Measurements from ENCODE around the gene TMEM98.
A peak's percentile ranks its signal among the peaks of the same experiment; 100 is the strongest.
"Not testable (repeated sequence)": the region's sequence is repeated elsewhere in the genome, so short reads cannot be mapped to it uniquely, and the experiment has no call there.

The TMEM98 gene

GRCh38 chr17:32927724-32928585 lies at the start of gene TMEM98:
Gene TMEM98, plus strand, starts transcription at chr17:32928153. Its CDS starts 3,376 bp downstream, at chr17:32931529.
- DNase-seq: peak; percentile 40

DNA sequence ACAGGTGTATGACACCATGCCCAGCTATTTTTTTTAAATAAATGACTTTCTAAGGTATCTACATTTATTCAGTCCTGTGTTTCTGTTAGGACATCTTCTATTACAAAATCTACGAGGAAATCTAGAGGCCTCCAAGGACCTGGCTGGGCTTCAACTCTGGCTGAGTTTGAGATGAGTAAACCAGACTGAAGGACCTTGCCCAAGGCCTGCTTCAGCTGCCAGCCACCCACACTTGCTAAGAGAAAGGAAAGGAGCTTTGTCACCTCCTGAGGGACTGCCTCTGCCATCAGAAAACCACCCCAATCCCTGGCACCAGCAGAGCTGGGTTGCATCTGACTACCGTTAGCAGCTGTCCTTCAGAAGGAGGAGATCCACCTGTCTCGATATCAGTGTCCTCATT lies 49.7 kb upstream of the TMEM98 start:
- DNase-seq: no peak

GRCh38 chr17:32879134-32879533 lies 48.8 kb upstream of the TMEM98 start:
- DNase-seq: no peak

DNA sequence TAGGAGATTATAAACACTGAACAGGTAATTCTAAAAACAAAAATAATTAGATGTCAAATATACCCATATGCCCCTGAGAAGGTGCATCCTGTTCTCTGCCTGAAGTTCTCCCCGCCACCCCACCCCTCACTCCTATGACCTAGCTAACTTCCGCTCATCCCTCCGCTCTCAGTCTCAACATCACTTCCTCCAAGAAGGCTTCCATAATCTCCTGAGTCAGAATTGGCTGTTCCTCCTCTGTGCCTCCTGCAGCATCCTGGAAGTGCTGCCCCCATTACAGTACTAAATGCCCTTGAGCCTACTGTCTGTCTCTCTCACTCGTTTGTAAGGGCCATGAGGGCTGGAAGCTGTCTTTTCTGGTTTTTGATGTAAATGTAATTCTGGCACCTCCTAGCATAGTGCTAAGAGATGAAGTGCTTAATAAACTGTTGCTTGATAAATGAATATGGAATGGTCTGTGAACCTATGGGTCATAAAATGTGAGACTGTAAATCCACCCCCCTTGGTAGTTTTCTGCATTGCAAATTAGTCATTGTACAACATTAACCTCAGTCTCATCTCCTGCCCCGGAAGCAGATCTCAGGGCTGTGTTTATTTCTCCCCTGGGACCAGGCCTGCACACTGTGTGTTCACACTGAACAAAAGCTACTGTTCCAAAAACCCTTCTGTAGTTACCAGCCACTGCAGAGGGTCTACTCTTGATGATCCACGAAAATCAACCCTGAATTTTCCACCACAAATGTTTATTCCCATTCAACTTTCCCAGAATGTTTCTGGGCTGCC lies 47.1 kb upstream of the TMEM98 start:
- peak; percentile 32 for DNase-seq

- no peak for DNase-seq
These were observed 45.9 kb upstream of the TMEM98 start for GRCh38 chr17:32882029-32882428.

DNA sequence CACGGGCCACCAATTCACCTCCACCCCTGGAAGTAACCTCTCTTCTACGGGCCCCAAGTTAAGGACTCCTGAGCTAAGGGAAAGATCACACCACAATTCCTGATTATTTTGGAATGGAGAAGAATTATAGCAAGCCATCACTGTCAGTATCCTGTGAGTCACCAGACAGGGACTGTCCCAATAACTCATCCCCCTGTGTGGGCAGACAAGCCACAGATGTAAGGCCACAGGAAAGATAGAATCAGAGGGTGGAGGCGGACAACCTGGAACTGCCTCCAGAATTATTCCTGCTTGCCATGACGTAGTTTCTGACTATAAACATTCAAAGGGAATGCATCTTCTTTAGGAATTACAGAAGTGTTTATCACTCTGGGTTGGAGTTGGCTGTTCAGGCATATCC lies 45.2 kb upstream of the TMEM98 start:
- no peak for DNase-seq

DNA sequence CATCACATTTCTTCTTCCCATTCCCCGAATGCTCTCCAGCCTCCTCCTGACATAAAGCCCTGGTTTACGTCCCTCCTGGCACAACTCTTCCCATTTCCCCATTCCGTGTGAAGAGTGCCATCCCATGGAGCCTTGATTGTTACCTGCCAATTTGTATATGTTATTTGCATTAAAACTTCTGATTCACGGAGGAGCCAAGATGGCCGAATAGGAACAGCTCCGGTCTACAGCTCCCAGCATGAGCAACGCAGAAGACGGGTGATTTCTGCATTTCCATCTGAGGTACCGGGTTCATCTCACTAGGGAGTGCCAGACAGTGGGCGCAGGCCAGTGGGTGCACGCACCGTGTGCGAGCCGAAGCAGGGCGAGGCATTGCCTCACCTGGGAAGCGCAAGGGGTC lies 41.0 kb upstream of the TMEM98 start:
- not testable (repeated sequence) for DNase-seq

GRCh38 chr17:32887410-32887809 lies 40.5 kb upstream of the TMEM98 start:
- not testable (repeated sequence) for DNase-seq

DNA sequence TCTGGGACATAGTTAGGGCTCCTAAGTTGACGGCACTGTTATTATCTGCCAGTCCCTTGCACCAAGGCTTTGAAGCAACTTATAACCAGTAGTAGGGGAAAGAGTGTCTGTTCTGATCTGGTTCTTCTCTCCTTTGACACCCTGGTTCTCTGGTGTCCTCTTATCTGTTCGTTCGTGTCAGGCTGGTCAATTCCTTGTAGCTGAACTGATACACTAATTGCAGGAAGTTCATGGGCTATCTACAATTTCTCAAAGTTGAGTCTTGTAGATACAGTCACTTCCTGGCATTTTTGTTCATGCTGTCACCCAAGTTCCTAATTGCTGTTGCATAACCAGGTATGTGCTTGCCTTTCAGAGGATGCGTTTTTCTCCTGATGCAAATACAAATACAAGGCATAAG lies 33.7 kb upstream of the TMEM98 start:
- no peak for DNase-seq

- no peak for DNase-seq
These were observed 31.2 kb upstream of the TMEM98 start for GRCh38 chr17:32896647-32897258.

DNA sequence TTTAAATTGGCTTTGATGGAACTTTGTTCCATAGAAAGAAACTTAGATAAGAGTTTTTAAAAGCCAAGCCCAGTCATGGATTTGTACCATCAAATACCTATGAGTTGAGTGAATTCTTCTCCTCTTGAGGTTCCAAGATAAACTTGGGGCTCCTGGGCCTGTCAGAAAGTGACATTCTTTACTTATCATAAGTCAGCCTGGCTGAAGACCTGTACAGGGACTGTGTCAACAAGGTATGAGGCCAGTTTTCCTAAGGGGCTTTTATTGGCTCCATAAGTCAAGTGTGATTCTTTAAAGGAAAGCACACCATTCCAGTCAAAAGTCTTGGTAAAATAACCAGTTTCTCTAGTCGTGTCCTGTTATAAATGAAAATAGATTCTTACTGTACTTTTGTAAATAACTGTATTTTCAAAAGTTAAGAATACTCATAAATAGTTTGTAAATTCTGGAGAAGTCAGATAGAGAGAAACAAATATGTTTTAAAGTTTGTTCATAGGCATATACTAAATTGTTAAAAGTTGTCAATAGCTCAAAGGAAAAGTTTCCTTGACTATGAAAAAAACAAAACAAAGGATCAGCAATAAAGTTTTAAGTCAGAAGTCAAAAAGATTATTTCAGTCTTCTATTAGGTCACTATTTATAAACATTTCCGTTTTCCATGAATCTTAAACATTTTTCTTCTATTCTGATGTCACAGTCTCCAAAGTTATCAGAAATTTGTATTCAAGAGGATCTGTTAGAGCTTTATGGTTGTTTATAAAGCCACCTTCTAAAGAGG lies 28.5 kb upstream of the TMEM98 start:
- DNase-seq: no peak

DNA sequence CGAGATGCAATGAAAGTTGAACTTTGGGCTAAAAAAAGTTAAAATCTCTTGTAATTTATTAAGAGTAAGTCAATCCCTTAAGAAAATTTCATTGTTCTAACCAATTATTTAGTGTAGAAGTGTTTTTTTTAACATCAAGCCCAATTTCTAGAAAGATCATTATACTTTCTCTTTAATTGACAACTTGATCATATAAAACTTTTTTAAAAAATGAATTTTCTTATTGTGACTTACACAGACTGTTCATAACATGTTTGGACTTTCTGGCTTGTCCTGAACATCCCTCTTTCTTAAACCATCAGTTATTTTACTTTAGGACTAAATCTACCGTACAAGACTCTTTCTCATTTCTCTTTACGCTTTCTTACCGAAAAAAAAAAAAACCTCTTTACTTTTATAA lies 26.2 kb upstream of the TMEM98 start:
- DNase-seq: no peak

DNA sequence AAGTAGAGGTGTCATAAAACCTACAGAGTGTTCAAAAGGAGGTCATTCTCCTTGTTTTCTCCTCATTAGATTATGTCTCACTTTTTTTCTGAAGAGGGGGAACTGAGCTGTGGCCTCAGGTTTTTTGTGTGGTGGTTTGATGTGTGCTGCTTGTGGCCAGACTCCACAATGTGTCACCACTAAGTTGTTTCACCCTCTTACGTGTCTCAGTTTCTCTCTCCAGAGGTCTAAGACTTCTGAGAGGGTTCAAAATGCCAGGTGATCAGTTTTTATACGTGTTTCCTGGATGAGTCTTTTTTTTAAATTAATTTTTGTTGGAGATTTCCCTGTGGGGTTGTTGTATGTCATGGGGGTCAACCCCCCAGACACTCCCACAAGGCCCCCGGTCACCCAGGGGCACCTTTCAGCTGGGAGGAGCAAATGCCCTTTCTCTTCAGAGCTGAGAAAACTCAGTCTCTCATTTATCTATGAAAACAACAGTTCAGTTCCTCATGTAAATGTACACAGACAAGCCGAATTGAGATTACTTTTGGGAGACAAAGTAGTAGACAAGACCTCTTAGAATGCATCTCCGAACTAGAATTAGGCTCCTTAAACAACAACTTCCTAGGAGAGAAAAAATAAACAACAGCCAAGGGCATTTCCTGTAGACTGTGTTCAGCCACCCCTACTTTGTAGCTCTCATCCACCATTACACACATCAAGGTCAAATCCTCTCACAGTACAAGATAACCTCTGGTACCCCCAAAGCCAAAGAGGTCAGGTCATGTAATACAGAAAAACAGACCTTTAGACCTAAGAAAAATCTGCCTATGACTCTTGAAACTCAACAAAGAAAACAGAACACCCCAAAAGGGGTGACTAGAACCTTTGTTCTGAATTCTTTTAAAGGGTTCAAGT lies 23.9 kb upstream of the TMEM98 start:
- DNase-seq: no peak

DNA sequence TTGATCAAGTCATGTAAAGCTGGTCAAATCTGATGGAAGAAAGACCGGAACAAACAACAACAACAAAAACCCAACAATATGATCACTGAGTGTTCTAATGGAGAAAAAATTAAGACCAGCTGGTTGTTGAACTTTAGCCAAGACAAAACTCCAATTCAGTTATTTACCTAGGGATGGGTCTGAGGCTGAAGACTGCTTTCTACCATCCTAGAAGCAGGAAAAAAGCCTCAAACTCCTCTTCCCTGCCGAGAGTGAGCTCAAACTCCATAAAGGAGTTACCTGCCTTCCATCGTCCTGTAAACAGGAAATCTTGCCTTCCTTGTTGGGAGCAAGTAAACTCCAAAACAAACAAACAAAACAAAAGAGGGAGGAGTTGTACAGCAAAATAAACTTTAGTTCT lies 23.1 kb upstream of the TMEM98 start:
- DNase-seq: no peak

DNA sequence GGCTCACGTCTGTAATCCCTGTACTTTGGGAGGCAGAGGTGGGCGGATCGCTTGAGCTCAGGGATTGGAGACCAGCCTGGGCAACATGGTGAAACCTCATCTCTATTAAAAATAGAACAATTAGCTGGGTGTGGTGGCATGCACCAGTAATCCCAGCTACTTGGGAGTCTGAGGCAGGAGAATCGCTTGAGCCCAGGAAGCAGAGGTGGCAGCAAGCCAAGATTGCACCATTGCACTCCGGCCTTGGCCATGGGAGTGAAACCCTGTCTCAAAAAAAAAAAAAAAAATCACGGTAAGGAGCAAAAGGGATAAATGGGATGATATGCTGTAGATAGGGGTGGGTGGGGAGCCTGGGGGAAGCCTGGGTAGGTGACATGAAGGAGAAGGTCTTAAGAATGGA lies 20.4 kb upstream of the TMEM98 start:
- no peak for DNase-seq

DNA sequence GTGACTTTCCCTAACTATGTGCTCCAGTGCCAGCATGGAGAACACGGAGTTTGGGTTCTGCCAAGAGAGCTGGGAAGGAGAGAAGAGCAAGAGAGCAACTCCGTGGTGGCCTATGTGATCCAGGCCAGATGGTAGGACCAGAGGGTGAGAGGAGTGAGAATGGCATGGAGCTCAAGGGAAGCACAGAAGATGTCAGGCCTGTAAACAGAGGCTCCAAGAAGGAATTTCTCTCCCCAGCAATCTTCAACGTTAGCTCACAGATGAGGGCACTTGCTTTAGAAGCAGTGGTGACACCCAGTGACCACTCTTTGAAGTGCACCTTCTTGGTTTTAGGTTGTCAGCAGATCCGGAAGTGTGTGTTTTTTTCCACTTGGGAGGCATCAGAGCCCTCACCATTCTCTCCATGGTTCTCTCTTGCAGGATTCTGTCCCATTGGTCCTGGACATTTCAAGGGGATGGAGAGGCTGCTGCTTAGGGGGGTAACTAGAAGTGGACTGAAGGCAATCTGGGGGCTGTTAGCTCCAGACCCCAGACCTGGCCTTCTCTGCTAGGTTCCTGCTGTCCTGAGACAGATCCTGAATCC lies 18.1 kb upstream of the TMEM98 start:
- peak; percentile 65 for DNase-seq

DNA sequence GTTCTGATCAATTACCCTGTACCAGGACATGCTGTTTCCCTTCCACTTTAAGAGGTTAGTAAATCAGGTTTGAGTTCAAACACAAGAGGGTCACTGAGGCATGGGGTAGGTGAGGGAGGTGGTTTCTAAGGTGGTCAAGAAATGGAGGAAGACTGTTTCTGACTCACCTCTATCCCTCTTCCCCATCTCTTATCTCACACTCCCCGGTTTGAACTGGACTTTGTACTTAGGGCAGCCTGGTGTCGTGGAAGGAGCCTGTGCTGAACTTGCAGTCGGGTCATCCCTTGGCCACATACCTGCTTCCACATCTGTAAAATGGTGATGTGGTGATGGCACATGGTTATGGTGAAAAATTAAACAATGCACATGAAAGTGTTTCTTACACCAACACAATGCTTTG lies 17.2 kb upstream of the TMEM98 start:
- no peak for DNase-seq

GRCh38 chr17:32912218-32912897 lies 15.6 kb upstream of the TMEM98 start:
- DNase-seq: peak; percentile 43

GRCh38 chr17:32913593-32913992 lies 14.4 kb upstream of the TMEM98 start:
- no peak for DNase-seq

GRCh38 chr17:32914181-32914580 lies 13.8 kb upstream of the TMEM98 start:
- DNase-seq: no peak

GRCh38 chr17:32915245-32915644 lies 12.7 kb upstream of the TMEM98 start:
- DNase-seq: no peak

All from NCI-H69 (cell line).